ENCODE results near the gene ZNF586. TPM values are rescaled to one million over a fixed set of nuclear protein-coding genes. Genes with fewer than 3 reads are reported as not detected.

Gene ZNF586
- total and polyA plus RNA-seq, 3 donors from 2014 or later, result 6.7 to 28.3 (median 20.3) TPM

- Histone ChIP-seq H3K4me3 (peak overlapping the region; percentile 66 to 75), H3K27ac (peak overlapping the region in 1 of 2 donors; percentile 46)
- no peak for DNase-seq
These were observed 44.5 kb downstream of the ZNF586 start for GRCh38 chr19:57813919-57814504.

GRCh38 chr19:57814505-57815246 is 45.2 kb downstream of the ZNF586 start, which contains the start of gene ZNF552:
Gene ZNF552, minus strand, starts transcription at chr19:57814913. Its CDS starts 170 bp downstream, at chr19:57814743.
- no peaks in the 10 kb centered on the region for H3K4me1 ChIP-seq
- intact Hi-C loops (cut with DNase I; ENCODE audit: low total_unique reads), result no loop called here

More at GRCh38 chr19:57813919-57814504, 44.5 kb downstream of the ZNF586 start:
- Histone ChIP-seq H3K36me3 (ENCODE audit: low read depth, missing control alignments) (no peaks in the 10 kb centered on the region), H3K27me3 (no peaks in the 10 kb centered on the region), H3K4me1 (no peaks in the 10 kb centered on the region), H3K9me3 (no peaks in the 10 kb centered on the region)
- TF ChIP-seq CTCF (IDR thresholded peaks at IDR 0.05), result no peak
- no peak for TF ChIP-seq POLR2A (IDR thresholded peaks at IDR 0.05)
- WGBS, 2 donors, result 16 to 18% methylated on average over 12 to 13 of the region's 13 CpGs
- intact Hi-C loops (cut with DNase I; ENCODE audit: low total_unique reads), result no loop called here

GRCh38 chr19:57815247-57816075 is 46.0 kb downstream of the ZNF586 start:
- H3K9me3 ChIP-seq, result no peaks in the 10 kb centered on the region
- no peaks in the 10 kb centered on the region for H3K4me1 ChIP-seq
- no peaks in the 10 kb centered on the region for H3K27me3 ChIP-seq
- 86 to 87% methylated on average over 17 of the region's 17 CpGs for WGBS, 2 donors
- TF ChIP-seq POLR2A (IDR thresholded peaks at IDR 0.05), result no peak
- no peak for TF ChIP-seq CTCF (IDR thresholded peaks at IDR 0.05)
- no peak for DNase-seq
- H3K36me3 ChIP-seq (ENCODE audit: low read depth, missing control alignments), result no peaks in the 10 kb centered on the region
- intact Hi-C loops (cut with DNase I; ENCODE audit: low total_unique reads), result no loop called here
- peak overlapping the region; percentile 66 to 75 for H3K4me3 ChIP-seq
- H3K27ac ChIP-seq, result peak overlapping the region in 1 of 2 donors; percentile 39

More at GRCh38 chr19:57814505-57815246, 45.2 kb downstream of the ZNF586 start, which contains the start of gene ZNF552:
- 1 to 5% methylated on average over 35 to 50 of the region's 50 CpGs for whole genome bisulfite sequencing, 2 donors
- peak; percentile 95 for DNase-seq
- TF ChIP-seq POLR2A (IDR thresholded peaks at IDR 0.05) (peak; percentile 38), CTCF (IDR thresholded peaks at IDR 0.05) (no peak)
- no peaks in the 10 kb centered on the region for H3K36me3 ChIP-seq (ENCODE audit: low read depth, missing control alignments)
- H3K27ac ChIP-seq, result peak within 1 kb of the TSS in 1 of 2 donors; percentile 46
- H3K9me3 ChIP-seq, result no peaks in the 10 kb centered on the region
- peak within 1 kb of the TSS; percentile 66 to 75 for H3K4me3 ChIP-seq
- H3K27me3 ChIP-seq, result no peaks in the 10 kb centered on the region

- H3K36me3 ChIP-seq (ENCODE audit: low read depth, missing control alignments), result no peaks in the 10 kb centered on the region
- H3K9me3 ChIP-seq, result no peaks in the 10 kb centered on the region
- TF ChIP-seq POLR2A (IDR thresholded peaks at IDR 0.05) (no peak), CTCF (IDR thresholded peaks at IDR 0.05) (no peak)
- no peak overlapping the region for H3K27ac ChIP-seq
- DNase-seq, result no peak
- H3K4me3 ChIP-seq, result no peak overlapping the region
- intact Hi-C loops (cut with DNase I; ENCODE audit: low total_unique reads), result no loop called here
- 78 to 83% methylated on average over 7 of the region's 7 CpGs for WGBS, 2 donors
- H3K4me1 ChIP-seq, result peaks cover 3% of the 10 kb centered on the region
- H3K27me3 ChIP-seq, result no peaks in the 10 kb centered on the region
These were observed 47.2 kb downstream of the ZNF586 start for GRCh38 chr19:57816652-57817051.
